Activated B cell treated with CpG ODN at 0.5 μM for 24 hours (primary cell): Measurements from ENCODE around the gene ADD2. TPM values are rescaled to one million over a fixed set of nuclear protein-coding genes. Genes with fewer than 3 reads are reported as not detected.

Experiments used
- ATAC-seq: fragments of 200-7000 bp; cut with Tn5 transposase; one replicate; pipeline ENCODE4 v1.10.0; 2021; ENCODE audit warnings: low read depth, mild to moderate bottlenecking, moderate library complexity
- CTCF ChIA-PET: fragments of 350-600 bp; sonication (Branson Sonifier 250); formaldehyde crosslinking; loops from one replicate; lab custom pipeline; 2021; ENCODE audit warnings: antibody characterized with exemption; lab: Charles Lee
- POLR2A ChIA-PET: fragments of 350-600 bp; sonication (Branson Sonifier 250); formaldehyde crosslinking; loops from one replicate; lab custom pipeline; 2021; ENCODE audit warnings: antibody characterized with exemption; lab: Charles Lee
- DNase-seq: peaks from one replicate; pipeline ENCODE4 v3.0.0; 2022
- H3K27ac Mint-ChIP-seq: one replicate; pipeline ENCODE4 v1.8.0; 2020; ENCODE audit warnings: mixed read lengths
- H3K27me3 Mint-ChIP-seq: one replicate; pipeline ENCODE4 v1.8.0; 2021; ENCODE audit warnings: mixed read lengths
- H3K36me3 Mint-ChIP-seq: one replicate; pipeline ENCODE4 v1.8.0; 2021; ENCODE audit warnings: low read depth, mixed read lengths
- H3K4me1 Mint-ChIP-seq: one replicate; pipeline ENCODE4 v1.8.0; 2021; ENCODE audit warnings: mixed read lengths
- H3K4me3 Mint-ChIP-seq: one replicate; pipeline ENCODE4 v1.8.0; 2020; ENCODE audit warnings: mild to moderate bottlenecking, mixed read lengths
- H3K9me3 Mint-ChIP-seq: one replicate; pipeline ENCODE4 v1.8.0; 2020; ENCODE audit warnings: mixed read lengths
- CTCF ChIP-seq: fragments of 200-600 bp; IDR thresholded peaks from one replicate; pipeline ENCODE4 v1.8.0; 2022; ENCODE audit warnings: antibody characterized with exemption, mild to moderate bottlenecking
- intact Hi-C: fragments of 100-400 bp; cut with micrococcal nuclease; formaldehyde crosslinking; loops from one replicate; pipeline ENCODE4 v1.15.1; 2024
- total RNA-seq: library from RNA; stranded (reverse); gene quantifications from 2 replicates; pipeline ENCODE4 v1.2.3, GENCODE V29; 2022

The ADD2 gene
- total RNA-seq, 1 donor from 2014 or later: 12.5 TPM

GRCh38 chr2:70753031-70753430 lies 15.0 kb downstream of the ADD2 start:
- intact Hi-C loops: no loop called here
- ATAC-seq (no peak), DNase-seq (no peak)
- TF ChIP-seq CTCF: no peak
- Mint-ChIP-seq H3K4me3 (no peak overlapping the region), H3K4me1 (peaks cover 9% of the 10 kb centered on the region), H3K27me3 (peaks cover 2% of the 10 kb centered on the region), H3K36me3 (peaks cover 2% of the 10 kb centered on the region), H3K27ac (no peak overlapping the region), H3K9me3 (no peaks in the 10 kb centered on the region)
- CTCF ChIA-PET: no interaction called here
- POLR2A ChIA-PET: no interaction called here

GRCh38 chr2:70752396-70752795 lies 15.6 kb downstream of the ADD2 start:
- Mint-ChIP-seq H3K27ac (no peak overlapping the region), H3K4me1 (peaks cover 9% of the 10 kb centered on the region), H3K27me3 (no peaks in the 10 kb centered on the region), H3K4me3 (no peak overlapping the region), H3K36me3 (peaks cover 2% of the 10 kb centered on the region), H3K9me3 (peaks cover 1% of the 10 kb centered on the region)
- ChIA-PET POLR2A (no interaction called here), CTCF (no interaction called here)
- intact Hi-C loops: no loop called here
- no peak for ATAC-seq
- TF ChIP-seq CTCF: no peak
- no peak for DNase-seq

GRCh38 chr2:70751881-70752280 lies 16.1 kb downstream of the ADD2 start:
- H3K9me3 Mint-ChIP-seq: peaks cover 3% of the 10 kb centered on the region
- peaks cover 2% of the 10 kb centered on the region for H3K36me3 Mint-ChIP-seq
- no peaks in the 10 kb centered on the region for H3K27me3 Mint-ChIP-seq
- ChIA-PET POLR2A (no interaction called here), CTCF (no interaction called here)
- intact Hi-C loops: no loop called here
- TF ChIP-seq CTCF: no peak
- no peak overlapping the region for H3K27ac Mint-ChIP-seq
- ATAC-seq: no peak
- no peak for DNase-seq
- H3K4me3 Mint-ChIP-seq: no peak overlapping the region
- H3K4me1 Mint-ChIP-seq: peaks cover 9% of the 10 kb centered on the region

- Mint-ChIP-seq H3K36me3 (peaks cover 2% of the 10 kb centered on the region), H3K4me3 (no peak overlapping the region), H3K27me3 (no peaks in the 10 kb centered on the region), H3K27ac (no peak overlapping the region), H3K9me3 (peaks cover 3% of the 10 kb centered on the region), H3K4me1 (peaks cover 13% of the 10 kb centered on the region)
- intact Hi-C loops: no loop called here
- DNase-seq (no peak), ATAC-seq (no peak)
- CTCF ChIA-PET: no interaction called here
- POLR2A ChIA-PET: no interaction called here
- TF ChIP-seq CTCF: no peak
Observed at GRCh38 chr2:70750320-70750719, 17.7 kb downstream of the ADD2 start.

GRCh38 chr2:70748002-70748784 lies 19.8 kb downstream of the ADD2 start:
- intact Hi-C loops: no loop called here
- Mint-ChIP-seq H3K4me1 (peaks cover 13% of the 10 kb centered on the region), H3K27ac (no peak overlapping the region), H3K4me3 (no peak overlapping the region), H3K9me3 (peaks cover 3% of the 10 kb centered on the region), H3K36me3 (peaks cover 7% of the 10 kb centered on the region), H3K27me3 (no peaks in the 10 kb centered on the region)
- DNase-seq (no peak), ATAC-seq (no peak)
- ChIA-PET POLR2A (no interaction called here), CTCF (no interaction called here)
- no peak for TF ChIP-seq CTCF
